Limb (tissue), 2 donors: ENCODE results near the gene FBXO34.
"Not testable (repeated sequence)": the region's sequence is repeated elsewhere in the genome, so short reads cannot be mapped to it uniquely, and the experiment has no call there.

Experiments used
- DNase-seq, 2 donors: peaks; one replicate each; pipeline ENCODE4 v3.0.0-alpha.2; 2016; ENCODE audit errors: extremely low spot score in 2 of 2

The FBXO34 gene

GRCh38 chr14:55306938-55307589 lies 35.8 kb downstream of the FBXO34 start:
- no peak for DNase-seq

GRCh38 chr14:55309154-55309553 lies 37.9 kb downstream of the FBXO34 start:
- no peak for DNase-seq

- no peak for DNase-seq
Observed at GRCh38 chr14:55309761-55310365, 38.6 kb downstream of the FBXO34 start.

GRCh38 chr14:55312379-55313030 lies 41.3 kb downstream of the FBXO34 start:
- DNase-seq, result not testable (repeated sequence)

GRCh38 chr14:55313480-55313879 lies 42.3 kb downstream of the FBXO34 start:
- no peak for DNase-seq

GRCh38 chr14:55314449-55314848 lies 43.2 kb downstream of the FBXO34 start:
- DNase-seq, result no peak

GRCh38 chr14:55316564-55316963 lies 45.3 kb downstream of the FBXO34 start:
- DNase-seq, result no peak

GRCh38 chr14:55317542-55318306 lies 46.5 kb downstream of the FBXO34 start:
- DNase-seq, result no peak

GRCh38 chr14:55318694-55319093 lies 47.5 kb downstream of the FBXO34 start:
- DNase-seq, result no peak

- DNase-seq, result no peak
Observed at GRCh38 chr14:55323910-55324309, 52.7 kb downstream of the FBXO34 start.

- no peak for DNase-seq
Observed at GRCh38 chr14:55324812-55325211, 53.6 kb downstream of the FBXO34 start.

- no peak for DNase-seq
Observed at GRCh38 chr14:55327179-55327578, 56.0 kb downstream of the FBXO34 start.

- DNase-seq, result no peak
Observed at GRCh38 chr14:55328317-55328716, 57.1 kb downstream of the FBXO34 start.

- no peak for DNase-seq
Observed at GRCh38 chr14:55329999-55330710, 58.9 kb downstream of the FBXO34 start.

- no peak for DNase-seq
Observed at GRCh38 chr14:55332654-55333570, 61.7 kb downstream of the FBXO34 start.

- DNase-seq, result no peak
Observed at GRCh38 chr14:55333711-55334485, 62.7 kb downstream of the FBXO34 start.

- DNase-seq, result no peak
Observed at GRCh38 chr14:55336162-55336561, 64.9 kb downstream of the FBXO34 start.

GRCh38 chr14:55336691-55337090 lies 65.5 kb downstream of the FBXO34 start:
- no peak for DNase-seq

GRCh38 chr14:55339770-55340169 lies 68.5 kb downstream of the FBXO34 start:
- no peak for DNase-seq

- no peak for DNase-seq
Observed at GRCh38 chr14:55340482-55340881, 69.3 kb downstream of the FBXO34 start.
